ENCODE results near the gene CCDC82.

Gene CCDC82

DNA sequence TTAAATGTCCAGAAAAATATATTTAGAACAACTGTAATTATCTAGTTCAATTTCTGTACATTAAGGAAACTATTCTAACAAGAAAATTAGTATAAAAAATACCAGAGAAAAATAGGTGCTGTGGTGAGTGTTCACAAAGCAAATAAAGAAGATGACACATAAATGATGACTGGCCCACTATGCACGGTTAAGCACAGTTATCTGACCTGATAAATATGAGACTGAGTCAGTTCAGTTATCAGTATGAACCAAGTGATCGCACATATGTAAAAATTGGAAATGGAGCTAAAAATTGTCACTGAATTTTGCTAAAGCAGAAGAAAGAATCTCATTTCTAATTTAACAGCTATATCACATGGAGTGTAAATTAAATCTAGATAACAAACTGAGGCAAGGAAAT lies 27.9 kb downstream of the CCDC82 start:
- DNase-seq (ENCODE audit: low read depth) = no peak

DNA sequence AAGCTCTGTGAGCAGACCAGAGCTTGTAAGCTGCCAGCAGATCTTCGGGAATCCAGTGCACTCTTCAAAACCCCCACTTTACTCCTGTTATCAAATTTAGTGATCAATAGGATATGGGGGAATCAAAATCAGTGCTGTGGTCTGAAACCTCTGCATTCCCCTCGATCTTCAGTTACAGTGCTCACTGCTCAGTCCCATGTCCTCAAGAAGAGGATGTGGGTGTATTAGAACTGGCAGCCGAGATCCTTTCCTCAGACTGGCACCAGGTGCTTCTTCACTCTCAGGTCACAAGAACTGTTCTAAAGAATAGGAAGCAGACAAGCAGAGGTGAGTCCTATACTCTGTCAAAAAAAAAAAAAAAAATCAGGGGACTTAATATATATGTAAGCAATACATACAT lies 31.4 kb downstream of the CCDC82 start:
- DNase-seq (ENCODE audit: low read depth) = no peak

DNA sequence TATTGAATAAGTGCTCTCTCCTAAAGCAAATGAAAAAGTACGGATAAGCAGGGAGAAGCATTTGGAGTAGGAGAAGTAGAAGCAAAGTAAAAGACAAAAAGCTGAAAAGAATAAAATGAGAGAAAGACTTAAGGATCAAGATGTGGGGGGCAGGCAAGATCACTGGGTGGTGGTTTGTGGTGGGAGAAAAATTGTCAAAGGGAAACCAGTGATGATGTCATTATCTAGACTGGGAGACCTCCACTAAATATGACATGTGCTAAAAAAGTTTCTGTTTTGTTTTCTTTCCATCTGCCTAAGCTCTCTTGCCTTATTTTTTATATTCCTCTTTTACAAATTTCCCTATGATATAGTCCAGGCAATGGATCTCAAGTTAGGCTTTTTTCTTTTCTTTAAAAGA lies 31.9 kb downstream of the CCDC82 start:
- DNase-seq (ENCODE audit: low read depth) = no peak

DNA sequence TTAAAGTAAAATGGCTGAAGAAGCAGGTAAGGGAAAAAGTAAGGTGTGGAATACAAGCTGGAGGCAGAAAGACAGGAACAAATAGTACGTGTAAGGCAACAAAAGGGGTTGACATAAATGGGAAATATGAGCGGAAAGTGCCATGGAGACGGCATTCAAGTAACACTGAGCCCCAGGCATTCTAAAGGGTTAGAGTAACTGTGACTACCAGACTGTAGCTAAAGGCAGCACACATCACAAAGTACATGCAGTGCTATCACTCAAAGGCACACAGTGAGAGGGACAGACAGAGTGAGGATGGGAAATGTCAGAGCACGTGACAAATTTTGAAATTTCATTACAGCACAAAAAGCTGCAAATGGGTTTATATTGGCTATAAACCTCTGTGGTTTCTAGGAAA lies 32.9 kb downstream of the CCDC82 start:
- DNase-seq (ENCODE audit: low read depth) = no peak

DNA sequence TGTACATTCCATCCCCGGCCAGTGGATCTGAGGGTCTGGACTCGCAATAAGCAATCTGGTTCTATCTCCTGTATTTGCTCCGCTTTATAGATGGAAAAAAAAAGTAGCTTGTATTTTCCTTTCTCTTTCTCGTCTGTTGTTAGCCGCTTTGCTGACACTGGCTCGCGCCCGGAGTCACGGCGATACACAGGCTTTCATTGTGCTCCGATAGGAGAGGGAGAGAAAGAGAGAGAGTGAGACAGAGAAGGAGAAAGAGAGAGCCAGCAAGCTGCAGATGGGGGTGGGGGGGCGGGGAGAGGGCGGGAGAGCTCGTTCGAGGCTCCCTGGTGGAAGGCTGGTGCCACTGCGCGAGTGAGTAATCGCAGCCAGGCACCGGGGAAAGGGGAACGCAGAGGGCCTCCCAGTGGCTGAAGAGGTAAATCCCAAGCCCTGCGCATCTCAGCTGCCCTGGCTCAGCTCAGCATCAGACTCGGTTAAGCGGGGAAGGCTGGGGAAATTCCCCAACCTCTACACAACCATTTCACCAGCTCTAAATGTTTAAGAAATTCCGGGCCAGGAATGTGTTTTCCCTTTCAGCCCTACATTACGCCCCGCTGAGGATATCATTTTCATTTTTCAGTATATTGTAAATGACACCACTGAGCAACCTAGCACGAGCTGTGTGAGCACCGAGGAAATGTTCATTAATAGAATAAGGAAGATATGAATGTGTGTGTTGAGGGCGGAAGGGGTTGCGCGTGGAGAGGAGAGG lies 46.6 kb downstream of the CCDC82 start, which contains the start of gene MAML2:
MAML2 (minus strand) TSS at position 235 of the 751 bp plus-strand sequence. CDS start 1,300 bp downstream, outside the sequence.
- peak; percentile 89 for DNase-seq (ENCODE audit: low read depth)

DNA sequence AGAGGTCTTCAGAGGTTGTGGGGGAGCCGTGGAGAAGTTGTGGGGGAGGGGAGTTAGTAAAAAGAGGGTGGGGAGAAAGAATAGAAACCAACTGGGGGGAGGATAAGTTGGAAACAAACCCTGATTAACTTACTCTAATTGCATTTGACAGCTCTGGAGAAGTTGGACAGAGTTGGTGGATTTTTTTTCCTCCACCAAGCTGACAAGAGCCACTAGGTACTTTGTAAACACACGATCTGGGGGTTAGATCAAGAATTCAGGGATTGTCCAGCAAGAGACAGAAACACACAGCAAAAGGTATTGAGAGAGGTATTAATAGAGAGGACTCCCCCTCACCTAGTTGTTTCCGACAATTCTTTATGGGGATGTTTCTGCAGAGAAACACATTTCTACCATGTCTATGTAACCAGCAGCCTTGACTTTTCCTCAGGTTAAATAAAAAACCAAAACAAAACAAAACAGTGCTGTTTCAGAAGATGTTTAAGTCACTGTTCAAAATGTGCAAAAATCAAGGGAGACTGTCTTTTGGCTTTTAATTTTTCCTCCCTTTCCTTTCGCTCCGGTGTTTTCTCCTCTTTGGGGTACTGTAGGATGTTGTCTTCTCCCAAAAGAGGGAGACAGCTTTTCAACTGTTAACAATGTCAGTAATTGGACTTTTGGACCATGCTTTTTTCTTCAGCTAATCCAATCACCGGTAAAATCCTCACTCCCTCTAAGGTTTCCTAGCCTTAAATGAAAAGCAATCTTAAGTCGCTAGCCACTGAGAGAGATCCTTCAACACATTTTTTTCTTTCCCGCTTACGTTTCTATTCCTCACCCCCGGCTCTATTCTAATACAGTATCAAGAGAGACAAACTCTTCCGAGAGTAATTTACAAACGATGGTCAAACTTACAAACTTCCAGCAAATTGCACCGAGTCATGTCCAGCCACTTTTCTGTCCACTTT lies 47.4 kb downstream of the CCDC82 start:
- DNase-seq (ENCODE audit: low read depth) = no peak

DNA sequence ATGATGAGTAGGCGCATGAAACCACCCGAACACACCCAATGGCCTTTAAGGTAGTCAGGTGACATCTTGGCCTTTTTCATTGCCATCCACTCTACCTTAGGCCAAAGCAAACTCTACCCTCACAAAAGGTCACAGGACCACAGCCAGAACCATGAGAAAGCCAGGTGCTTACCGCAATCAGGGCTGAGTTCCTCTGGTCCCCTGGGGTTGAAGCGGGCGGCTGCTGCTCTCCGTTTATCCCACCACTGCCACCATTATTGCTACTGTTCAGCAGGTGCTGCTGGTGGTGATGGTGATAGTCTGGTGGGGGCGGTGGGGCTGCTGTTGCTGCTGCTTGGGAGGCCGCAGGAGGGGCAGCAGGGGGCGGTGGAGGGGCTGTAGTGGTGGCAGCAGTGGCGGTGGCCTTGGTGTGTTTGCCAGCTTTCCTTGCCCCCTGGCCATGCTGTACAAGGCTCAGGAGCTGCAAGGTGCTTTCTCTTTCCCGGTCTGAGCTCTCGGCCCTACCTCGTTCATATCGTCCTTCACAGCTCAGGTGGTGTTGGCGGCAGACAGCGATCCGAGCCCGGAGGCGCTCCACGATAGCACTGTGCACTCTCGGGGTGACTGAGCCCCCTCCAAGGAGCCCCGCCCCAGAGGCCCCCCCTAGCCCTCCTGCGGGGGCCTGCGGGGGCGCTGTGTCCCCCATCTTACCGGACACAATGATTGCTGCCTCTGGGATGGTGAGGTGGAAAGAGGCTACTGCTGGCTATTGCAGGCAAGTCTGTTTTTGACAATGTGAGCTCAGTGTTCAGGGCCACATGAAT lies 48.3 kb downstream of the CCDC82 start:
- DNase-seq (ENCODE audit: low read depth) = peak; percentile 53

DNA sequence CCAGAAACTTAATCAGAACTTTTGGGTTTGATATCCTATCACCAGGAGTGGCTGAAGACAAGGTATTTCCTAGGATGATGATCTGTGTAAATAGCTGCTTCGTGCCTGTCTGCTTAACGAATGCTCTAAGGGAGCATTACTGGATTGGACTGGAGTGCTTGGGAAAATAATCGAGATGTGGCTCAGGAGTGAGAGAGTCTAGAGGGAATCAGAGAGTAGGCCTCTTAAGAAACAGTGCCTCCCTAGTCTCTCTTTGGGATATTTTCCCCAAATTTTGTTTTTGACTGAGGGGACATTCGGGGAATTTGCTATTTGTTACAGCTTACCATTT lies 49.2 kb downstream of the CCDC82 start:
- no peak for DNase-seq (ENCODE audit: low read depth)

- no peak for DNase-seq (ENCODE audit: low read depth)
These were observed 49.8 kb downstream of the CCDC82 start for GRCh38 chr11:96339706-96340554.

GRCh38 chr11:96338910-96339705 lies 50.6 kb downstream of the CCDC82 start:
- no peak for DNase-seq (ENCODE audit: low read depth)

DNA sequence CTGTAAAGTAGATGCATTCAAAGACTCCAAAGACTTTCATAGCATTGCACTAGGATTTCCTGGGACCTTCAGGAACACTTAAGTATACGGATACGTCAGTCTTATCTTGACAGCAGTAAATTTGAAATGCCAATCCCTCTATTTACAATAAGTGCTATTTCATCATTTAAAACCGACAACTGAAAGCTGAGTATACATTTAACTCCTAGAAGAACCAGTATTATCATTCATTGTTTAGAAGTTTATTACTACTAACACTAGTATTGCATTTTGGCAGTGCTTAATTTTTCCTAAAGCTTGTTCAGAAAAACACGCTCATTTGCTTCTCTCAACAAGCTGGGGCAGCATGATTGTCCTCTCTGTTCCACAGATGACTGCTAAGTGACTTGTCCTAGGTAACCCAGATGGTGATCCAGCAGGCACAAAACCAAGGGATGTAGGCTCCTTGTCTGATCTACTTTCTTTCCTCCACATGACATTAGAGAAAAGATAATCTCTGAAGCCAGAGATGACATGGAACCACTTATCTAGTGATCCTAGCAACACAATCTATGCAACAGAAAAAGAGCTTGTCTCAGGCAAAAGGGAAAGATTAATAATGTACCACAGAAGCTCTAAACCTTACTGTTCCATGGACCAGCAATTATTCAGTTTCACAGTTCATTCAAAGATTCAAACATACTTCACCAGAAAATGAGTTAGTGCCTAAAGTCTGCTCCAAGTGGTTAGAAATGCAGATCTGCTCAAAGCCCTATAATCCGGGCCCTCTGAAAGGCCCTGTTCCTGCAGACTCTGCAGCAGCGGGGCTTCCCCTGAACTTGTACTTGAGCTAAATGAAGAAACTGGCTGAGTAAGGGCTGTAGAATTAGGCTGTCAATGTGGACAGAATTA lies 51.9 kb downstream of the CCDC82 start:
- no peak for DNase-seq (ENCODE audit: low read depth)

DNA sequence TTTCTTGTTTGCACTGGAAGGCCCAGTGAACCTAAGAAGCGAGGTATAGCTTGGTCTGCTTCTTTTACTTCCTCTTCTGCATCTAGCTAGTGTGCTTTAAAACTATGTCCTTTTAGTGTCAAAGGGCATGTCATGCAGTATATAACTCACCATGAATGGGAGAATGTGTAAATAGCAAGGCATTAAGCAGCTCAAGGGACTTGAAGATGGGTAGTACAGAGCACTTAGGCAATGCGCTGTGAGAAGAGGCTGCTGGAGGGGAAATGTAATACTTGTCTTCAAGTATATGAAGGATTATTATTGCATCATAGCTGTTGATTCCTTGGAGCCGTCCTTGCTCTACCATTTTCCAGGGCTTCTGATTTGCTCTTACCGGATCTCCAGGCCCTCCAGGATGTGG lies 54.3 kb downstream of the CCDC82 start:
- no peak for DNase-seq (ENCODE audit: low read depth)

GRCh38 chr11:96334219-96334618 lies 55.5 kb downstream of the CCDC82 start:
- no peak for DNase-seq (ENCODE audit: low read depth)

DNA sequence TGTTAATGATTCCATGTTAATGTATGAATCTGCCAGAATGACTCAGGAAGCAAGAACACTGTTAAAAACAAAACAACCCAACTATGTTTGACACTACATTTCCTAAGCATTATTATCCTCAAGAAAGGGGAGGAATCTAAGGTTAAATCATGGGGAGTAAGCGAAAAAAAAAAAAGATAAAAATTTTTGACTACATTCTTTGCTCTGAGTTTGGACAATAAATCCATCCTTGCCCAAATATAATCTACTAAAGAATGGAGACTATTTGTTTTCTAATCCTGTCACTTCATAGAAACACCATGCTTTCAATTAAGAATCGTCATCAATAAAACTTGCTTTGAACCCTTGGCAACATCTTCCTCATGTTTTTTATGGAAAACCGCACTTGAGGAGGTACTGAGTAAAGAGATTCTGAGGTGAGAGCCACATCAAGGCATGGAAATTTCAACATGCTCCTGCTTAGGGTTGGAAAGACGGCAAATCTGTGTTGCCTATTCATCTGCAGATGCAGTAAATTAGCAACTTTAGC lies 56.5 kb downstream of the CCDC82 start:
- no peak for DNase-seq (ENCODE audit: low read depth)

DNA sequence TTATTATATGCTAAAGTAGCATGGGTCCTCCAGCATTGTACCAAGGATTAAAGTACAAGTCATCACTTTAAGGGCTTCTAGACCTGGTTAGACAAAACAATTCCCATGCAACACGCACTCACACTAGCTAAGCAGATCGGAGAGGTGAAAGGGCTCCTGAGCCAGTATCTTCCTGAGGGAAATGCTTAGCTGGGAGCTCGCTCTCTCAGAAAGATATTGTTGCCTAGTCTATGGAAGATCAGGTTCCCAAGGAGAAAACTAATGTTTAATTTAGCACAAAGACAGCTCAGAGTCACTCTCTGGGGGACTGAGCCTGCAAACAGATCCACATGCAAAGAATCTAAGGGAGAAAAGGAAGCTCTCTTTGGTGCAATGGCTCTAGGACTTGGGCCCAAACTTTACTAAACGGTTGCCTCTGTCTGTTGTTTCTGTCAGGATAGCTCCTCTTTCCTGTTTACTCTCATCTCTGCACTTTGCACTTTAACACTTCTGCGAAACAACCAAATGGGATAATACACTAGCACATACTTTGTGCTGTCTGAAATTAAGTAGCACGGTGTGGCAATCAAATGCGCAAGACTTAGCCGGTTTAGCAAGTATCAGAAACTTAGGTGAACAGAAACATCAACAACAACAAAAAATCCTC lies 57.5 kb downstream of the CCDC82 start:
- no peak for DNase-seq (ENCODE audit: low read depth)

- no peak for DNase-seq (ENCODE audit: low read depth)
These were observed 58.0 kb downstream of the CCDC82 start for GRCh38 chr11:96331699-96332116.

DNA sequence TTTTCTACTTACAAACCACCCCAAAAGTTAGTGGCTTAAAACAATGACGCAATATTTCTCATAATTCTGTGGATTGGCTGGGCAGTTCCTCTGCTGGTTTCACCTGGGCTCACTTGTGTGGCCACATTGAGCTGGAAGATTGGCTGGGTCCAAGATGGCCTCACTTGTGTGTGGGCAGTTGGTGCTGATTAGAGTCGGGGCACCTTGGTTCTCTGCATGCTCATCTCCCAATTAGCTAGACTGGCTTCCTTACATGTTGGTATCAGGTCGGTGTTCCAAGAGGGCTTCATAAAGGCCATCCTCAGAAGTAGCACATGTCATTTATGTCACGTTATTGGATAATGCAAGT lies 59.2 kb downstream of the CCDC82 start:
- no peak for DNase-seq (ENCODE audit: low read depth)

DNA sequence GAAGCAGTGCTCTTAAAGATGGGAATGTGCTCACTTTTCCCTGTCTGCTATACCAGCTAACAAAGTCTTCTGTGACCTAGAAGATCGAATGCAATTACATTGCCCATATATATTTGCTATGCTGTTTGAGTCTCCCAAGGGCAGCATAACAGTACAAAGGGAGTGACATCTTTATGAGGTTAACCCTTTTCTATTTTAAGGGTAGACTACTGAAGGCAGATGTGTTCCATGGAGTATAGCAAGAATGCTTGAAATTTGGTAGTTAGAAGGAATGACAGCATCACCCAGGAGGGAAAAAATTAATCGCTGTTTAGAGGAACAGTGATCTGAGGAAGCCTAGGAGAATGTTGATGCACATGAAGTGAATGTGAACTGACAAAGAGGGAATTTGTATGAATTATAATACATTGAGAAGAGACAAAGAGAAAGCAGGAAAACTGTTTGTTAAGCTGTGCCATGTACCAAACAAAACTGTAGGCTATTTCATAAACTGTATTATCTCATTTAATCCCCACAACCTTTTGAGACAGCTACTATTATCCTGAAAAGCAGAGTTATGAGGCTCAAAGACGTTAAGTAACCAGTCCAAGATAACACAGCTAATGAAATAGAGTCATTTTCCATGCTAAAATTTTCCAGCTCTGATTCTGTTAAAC lies 59.7 kb downstream of the CCDC82 start:
- DNase-seq (ENCODE audit: low read depth) = no peak

Measured in stromal cell of bone marrow (primary cell).